GM19397 (cell line): ENCODE data around the gene DHTKD1.
"Not testable (repeated sequence)": the region's sequence is repeated elsewhere in the genome, so short reads cannot be mapped to it uniquely, and the experiment has no call there.

Experiments
- ATAC-seq: cut with Tn5 transposase; IDR thresholded peaks from one replicate; pipeline ENCODE4 v1.9.1; 2021; ENCODE audit warnings: mild to moderate bottlenecking, moderate library complexity; ENCODE audit not compliant: unreplicated experiment

Gene DHTKD1

DNA sequence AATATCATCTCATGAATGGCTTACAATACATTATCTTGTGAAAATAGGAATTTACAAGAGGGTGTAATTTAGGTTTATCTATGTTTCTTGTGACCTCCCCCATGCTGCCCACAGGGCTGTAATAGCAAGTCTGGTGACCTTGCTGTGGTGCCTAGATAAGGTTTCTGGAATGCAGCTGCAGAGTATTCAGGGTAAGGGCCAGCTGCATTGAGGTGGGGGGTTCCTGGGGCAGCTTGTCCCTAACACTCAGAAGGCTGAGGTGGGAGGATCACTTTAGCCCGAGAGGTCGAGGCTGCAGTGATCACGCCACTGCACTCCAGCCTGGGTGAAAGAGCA lies 5.3 kb upstream of the DHTKD1 start:
- no peak for ATAC-seq

DNA sequence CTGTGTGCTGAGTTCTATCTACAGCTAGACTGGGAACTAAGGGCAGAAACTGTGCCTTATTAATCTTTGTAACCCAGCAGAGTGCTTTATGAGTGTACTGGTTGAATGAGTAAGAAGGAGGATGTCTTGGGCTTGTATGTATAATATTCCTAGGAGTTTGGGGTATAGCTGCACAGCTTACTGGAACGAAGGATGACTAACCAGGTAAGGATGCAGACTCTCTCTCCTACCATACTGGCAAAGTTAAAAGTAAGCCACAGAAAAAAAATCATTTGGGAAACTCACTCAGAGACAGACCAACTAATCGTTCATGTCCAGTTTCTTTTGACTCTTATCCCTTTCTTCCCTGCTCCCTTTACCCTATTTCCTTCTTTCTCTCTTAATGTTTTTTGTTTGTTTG lies 1.4 kb upstream of the DHTKD1 start:
- no peak for ATAC-seq

DNA sequence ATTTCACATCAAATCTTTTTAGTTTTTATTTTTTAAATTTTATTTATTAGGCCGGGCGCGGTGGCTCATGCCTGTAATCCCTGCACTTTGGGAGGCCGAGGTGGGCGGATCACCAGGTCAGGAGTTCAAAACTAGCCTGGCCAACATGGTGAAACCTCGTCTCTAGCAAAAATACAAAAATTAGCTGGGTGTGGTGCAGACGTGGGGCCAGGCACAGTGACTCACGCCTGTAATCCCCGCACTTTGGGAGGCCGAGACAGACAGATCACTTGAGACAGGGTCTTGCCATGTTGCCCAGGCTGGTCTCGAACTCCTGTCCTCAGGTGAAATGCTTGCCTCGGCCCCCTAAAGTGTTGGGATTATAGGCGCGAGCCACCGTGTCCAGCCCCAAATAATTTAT lies 2.7 kb downstream of the DHTKD1 start:
- not testable (repeated sequence) for ATAC-seq

DNA sequence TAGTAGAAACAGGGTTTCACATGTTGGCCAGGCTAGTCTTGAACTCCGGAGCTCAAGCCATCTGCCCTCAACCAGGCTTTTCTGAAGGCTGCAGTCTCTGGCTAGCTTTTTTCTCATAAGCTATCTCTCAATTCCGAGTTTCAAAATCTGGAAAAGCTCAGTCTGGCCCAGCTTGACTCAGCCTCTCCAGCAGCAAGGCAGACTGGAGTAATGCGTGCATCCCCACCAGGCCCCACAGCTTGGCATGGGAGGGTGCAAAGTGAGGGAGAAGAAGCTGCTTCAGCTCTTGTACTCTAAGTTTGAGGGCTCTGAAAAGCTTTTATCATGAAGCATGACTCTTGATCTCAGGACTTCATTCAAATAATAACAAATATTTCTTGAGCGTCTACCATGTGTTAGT lies 4.8 kb downstream of the DHTKD1 start:
- ATAC-seq = no peak

DNA sequence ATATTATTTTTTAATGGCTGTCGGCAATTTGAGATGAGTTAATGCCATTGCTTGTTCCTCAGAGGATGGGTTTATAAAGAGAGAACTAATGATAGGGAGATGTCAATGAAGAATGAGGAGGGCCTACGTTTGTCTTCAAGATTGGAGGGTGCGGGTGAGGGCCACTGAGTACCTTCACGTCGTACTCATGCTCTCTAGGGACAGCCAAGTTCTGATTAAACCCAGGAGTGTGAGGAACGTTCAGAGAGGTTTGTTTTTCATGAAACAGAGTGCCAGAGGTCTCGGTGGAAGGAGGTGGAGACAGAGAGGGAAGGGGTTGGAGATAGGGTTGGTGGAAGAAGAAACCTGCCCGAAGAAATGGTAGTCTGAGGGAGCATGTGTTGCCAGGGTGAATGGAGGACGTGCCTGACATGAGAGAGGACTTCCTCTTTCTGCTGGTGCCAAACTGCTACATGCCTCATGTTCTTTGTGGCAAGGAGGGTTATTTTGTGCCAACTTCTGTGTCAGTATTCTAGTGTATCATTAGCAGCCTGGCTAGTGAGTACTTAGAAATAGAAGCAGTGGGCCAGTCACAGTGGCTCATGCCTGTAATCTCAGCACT lies 8.9 kb downstream of the DHTKD1 start:
- ATAC-seq = no peak

DNA sequence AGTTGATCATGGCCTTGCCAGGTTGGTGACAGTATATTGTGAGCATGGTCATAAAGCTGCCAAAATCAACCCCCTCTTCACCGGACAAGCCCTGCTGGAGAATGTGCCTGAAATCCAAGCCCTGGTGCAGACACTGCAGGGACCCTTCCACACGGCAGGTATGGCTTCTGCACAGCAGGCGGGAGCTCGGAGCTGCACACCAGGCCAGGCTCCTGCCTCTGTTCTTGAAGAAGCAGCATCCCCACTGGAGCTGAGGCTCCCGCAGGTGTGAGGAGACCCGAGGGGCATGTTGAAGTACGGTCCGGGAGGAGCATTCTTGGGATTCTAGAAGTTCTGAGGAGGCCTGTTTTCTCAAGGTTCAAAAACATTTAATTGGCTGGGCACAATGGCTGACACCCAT lies 12.7 kb downstream of the DHTKD1 start:
- no peak for ATAC-seq

DNA sequence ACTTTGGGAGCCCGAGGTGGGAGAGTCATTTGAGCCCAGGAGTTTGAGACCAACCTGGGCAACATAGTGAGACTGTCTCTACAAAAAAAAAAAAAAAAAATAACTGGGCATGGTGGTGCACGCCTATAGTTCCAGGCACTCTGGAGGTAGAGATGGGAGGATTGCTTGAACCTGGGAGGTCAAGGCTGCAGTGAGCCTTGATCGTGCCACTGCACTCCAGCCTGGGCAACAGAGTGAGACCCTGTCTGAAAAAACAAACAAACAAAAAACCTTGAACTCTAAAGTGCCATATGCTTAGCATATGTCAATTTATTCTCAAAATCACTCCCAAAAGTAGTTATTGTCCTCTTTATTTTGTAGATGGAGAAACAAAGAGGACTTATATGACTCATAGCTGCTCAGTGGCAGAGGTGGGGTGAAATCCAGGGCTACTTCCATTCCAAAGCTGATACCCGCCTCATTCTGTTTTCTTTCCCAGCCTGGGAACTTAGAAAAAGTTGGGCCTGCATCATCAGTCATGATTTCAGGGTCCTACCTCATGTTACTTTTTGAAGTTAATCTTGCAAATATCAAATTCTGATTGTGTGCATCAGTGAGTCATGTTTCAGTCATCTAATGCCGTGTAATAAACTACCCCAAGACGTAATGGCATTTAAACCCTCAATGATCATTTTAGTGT lies 13.3 kb downstream of the DHTKD1 start:
- ATAC-seq = no peak

DNA sequence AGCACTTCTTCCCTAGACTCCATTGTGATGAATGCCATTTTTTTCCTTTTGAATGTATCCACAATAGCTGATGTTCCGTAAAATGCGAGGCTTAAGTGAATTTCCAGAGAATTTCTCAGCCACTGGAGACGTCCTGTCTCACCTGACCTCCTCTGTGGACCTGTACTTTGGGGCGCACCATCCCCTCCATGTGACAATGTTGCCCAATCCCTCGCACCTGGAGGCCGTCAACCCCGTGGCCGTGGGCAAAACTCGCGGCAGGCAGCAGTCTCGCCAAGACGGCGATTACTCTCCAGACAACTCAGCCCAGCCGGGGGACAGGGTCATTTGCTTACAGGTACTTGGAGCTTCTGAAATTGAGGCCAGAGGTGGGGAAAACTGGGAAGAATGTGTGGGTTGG lies 20.2 kb downstream of the DHTKD1 start:
- no peak for ATAC-seq

DNA sequence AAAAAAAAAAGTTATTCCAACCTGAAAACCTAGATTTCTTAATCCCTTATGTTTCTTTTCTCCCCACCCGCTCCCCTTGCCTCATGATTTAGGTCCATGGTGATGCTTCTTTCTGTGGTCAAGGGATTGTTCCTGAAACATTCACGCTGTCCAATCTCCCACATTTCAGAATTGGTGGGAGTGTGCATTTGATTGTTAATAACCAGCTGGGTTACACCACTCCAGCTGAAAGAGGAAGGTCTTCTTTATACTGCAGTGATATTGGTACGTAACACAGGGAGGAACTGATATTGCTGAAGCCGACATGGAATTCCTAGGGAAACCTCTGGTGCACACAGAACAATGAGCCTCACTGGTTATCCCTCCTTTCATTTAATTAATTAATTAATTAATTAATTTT lies 22.7 kb downstream of the DHTKD1 start:
- ATAC-seq = no peak

DNA sequence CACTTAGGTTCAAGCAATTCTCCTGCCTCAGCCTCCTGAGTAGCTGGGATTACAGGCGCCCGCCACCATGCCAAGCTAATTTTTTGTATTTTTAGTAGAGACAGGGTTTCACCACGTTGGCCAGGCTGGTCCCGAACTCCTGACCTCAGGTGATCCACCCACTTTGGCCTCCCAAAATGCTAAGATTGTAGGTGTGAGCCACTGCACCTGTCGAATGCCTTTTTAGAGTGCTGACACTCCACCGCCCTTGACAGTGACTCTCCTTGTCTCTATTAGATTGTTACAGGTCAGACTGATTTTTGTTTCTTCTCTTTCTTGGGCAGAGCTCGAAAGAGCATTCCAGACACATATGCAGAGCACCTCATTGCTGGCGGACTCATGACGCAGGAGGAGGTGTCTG lies 28.6 kb downstream of the DHTKD1 start:
- not testable (repeated sequence) for ATAC-seq

DNA sequence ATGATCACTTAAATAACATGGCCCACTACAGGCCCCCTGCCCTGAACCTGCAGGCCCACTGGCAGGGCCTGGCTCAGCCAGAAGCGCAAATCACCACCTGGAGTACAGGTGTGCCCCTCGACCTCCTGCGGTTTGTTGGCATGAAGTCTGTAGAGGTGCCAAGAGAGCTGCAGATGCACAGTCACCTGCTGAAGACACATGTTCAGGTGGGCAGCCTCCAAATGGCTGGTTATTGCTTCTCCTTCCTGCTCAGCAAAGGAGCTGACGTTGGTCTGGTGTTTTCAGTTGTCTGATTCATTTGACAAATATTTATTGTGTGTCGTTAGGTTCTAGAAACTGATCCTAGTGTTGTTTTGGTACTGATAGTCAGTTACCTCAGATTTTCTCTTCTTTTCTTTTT lies 29.0 kb downstream of the DHTKD1 start:
- ATAC-seq = no peak

DNA sequence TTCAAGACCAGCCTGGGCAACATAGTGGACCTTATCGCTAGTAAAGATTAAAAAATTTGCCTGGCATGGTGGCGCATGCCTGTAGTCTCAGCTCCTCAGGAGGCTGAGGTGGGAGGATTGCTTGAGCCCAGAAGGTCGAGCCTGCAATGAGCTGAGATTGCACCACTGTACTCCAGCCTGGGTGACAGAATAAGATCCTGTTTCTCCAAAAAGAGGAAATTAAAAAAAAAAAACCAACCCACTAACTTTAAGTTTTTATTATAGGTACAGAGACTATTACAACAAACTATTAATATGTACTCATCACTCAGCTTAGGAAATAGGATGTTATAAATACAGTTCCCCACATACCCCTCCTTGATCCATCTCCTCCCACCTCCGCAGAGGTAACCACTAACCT lies 30.2 kb downstream of the DHTKD1 start:
- no peak for ATAC-seq

DNA sequence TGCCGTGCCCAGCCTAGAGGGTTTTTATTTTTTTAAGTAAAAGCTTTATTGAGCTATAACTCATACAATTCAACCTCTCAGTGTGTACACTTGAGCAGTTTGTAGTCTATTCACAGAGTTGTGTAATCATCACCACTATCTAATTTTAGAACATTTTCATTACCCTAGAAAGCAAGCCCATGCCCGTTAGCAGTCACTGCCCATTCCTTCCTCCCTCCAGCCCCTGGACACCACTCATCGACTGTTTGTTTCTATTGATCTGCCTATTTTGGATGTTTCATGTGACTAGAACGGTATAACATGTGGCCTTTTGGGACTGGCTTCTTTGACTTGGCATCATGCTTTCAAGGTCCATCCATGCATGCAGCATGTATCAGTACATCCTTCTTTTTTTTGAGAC lies 35.0 kb downstream of the DHTKD1 start:
- ATAC-seq = no peak

DNA sequence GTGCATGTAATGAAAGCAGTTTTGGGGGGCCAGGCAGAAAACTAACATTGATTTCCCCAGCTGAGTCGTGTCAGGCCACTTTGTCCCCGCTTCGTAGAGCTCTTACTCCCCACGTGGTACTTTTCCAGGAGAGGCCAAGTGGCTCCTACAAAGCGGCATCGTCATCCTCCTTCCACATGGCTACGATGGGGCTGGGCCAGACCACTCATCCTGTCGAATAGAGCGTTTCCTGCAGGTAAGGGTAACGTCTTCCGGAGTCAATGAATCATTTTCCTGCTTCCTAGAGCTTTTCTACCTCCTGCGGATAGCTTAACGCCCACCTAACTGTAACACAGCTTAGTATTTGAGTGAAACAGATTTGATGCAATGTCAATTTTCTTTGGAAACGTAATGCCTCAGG lies 39.0 kb downstream of the DHTKD1 start:
- ATAC-seq = no peak

DNA sequence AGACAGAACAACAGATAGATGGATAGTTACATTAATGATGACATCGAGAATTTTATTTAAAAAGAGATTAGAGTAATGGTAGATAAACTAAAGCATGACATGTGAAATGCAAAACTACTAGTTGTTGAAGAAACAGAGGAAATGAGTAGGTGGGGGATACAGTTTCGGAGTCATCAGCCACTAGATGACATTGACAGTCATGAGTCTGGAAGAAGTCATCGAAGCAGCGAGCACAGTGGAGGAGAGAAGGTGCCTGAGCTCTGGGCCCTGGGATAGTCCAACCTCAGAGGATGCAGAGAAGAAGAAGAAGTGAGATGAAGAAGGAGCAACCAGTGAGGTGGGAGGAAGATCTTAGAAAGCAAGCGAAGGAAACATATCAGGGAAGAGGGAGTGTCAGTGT lies 40.5 kb downstream of the DHTKD1 start:
- no peak for ATAC-seq

DNA sequence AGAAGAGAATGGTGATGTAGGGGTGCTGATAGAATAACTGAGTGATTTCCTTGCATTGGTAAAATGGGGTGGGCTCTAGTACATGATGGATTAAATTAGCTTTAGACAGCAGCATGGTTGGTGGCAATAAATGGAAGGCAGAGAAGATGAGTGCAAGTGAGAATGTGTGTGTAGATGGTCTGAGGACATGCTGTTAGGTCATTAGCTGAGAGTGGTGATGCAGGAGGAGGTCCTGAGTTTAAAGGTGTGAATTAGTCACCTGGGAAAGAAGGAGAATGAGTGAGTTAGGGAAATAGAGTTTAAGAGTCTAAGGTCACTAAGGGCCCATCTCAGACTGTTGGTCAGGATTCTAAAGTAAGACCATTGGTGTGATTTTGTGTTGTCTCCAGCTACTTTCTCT lies 42.8 kb downstream of the DHTKD1 start:
- no peak for ATAC-seq

DNA sequence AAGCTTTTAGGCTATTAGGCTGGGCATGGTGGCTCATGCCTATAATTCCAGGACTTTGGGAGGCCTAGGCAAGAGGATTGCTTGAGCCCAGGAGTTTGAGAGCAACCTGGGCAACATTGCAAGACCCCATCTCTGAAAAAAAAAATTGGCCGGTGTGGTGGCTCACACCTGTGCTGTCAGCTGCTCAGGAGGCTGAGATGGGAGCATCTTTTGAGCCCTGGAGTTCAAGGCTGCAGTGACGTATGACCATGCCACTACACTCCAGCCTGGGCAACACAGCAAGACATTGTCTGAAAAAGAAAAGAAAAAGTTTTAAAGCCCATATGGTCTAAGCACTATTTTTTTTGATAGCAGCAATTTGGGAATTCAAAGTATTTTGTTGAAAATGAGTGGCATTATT lies 44.9 kb downstream of the DHTKD1 start:
- ATAC-seq = no peak

DNA sequence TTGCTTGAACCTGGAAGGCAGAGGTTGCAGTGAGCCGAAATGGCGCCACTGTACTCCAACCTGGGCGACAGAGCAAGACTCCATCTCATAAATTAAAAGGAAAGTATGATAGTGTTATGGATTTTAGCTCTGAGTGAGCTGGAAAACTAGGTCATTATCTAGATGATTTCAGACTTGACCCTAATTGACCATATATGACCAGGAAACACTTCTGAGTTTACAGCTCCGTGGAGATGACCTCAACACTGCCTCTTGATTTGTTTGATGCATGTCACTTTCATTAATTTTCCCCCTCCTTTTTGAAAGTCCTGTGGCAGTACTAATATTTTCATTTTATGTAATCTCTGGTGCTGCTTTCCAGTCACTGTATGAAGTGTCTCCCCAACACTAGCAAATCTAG lies 52.9 kb downstream of the DHTKD1 start:
- no peak for ATAC-seq

DNA sequence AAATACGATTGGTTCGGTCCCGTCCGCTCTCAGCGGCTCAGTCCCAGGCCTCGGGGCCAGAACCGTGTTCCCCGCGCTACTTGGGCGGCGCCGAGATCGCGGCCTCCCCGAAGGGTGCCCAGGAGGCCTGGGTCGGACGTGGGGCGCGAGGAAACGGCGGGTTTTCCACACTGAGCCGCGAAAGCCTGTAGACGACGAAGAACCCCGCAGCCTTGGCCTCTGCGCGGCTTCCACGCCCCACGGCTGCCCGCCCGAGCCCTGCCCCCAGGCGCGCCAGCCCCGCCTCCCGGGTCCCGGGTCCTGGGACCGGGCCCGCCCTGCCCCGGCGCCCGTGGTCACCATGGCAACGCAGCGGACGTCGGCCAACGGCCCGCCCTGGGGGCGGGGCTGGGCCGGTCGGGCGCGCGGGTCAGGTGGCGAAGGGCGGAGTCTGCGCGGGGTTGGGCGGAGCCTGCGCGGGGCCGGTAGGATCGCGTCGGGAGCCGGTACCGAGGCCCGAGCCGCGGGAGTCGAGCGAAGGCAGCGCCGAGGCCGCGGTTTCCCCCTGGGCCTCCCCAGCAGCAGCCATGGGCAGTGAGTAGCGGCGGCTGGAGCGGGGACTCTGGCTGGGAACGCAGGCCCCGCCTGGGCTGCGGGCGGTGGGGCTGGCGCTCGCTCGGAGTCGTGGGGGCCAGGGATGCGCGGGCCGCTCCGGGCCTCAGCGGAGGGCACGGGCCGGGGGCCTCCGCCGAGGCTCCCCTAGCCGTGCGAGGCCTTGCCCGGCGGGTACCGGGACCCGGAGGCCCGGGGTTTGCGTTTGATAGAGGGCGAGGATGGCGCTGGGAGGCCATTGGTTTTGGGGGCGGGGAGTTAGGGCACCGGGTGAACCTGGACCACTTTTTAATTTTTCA lies 60.7 kb downstream of the DHTKD1 start, which contains the start of gene SEC61A2:
Gene SEC61A2, plus strand, starts transcription at position 456 of the 890 bp plus-strand sequence. Its CDS starts 111 bp downstream, at position 567.
- ATAC-seq = peak; percentile 96

DNA sequence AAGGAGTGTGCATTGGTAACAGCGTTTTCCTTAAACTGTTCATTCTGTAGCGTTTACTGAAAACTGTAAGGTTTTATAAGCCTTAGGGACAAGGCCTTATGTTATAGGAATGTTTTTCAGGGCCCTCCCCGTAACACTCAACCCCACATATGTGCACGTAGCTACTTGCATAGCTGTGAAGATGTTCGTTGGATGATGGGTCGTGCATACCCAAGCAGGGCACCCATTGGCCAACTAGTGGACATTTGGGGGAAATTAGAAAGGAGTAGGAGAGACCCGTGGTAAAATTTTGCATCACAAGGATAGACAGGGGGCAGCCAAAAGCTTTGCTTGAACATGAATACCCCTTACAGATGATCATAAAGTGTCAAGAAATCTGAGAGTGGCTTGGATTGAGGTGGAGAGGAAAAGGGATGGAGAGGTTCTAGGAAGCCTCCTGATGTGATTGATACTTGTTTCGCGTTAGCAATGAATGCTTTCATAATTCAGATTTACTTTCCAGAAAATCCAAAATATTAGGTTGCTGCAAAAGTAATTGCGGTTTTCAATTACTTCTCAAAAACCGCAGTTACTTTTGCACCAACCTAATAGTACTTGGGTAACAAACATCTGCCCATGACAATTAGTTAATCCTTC lies 61.6 kb downstream of the DHTKD1 start:
- no peak for ATAC-seq

DNA sequence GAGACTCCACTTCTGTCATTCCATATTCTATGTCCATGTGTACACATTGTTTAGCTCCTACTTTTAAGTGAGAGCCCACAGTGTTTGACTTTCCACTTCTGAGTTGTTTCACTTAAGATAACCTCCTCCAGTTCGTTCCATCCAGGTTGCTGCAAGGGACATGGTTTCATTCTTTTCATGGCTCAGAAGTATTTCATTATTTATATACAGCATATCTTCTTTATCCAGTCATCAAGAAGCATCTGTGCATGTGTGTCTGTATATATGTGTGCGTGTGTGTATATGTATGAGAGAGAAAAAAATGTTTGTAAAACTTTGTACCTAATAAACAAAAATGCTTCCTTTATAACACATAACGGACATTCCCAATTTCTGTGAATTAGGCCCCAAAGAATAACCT lies 66.9 kb downstream of the DHTKD1 start:
- no peak for ATAC-seq

DNA sequence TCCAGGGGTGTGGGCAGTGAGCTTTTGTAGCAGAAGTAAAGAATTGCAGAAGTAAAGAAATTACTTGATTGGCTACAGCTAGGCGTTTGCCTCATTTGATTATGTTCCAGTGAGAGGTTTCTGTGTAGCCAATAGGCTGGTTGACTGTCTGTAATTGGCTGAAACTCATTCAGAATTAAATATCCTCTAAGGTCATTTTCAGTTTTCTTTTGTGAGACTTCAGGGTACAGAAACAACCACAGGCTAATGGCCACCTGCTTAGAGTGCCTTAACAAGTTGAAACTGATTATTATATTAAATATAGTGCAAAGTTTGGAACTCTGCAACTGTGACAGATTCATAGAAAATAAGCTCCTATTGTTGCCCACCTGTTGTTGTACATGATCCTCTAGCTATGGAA lies 71.3 kb downstream of the DHTKD1 start:
- no peak for ATAC-seq
